ENCODE data around the gene SLC25A21. TPM values are rescaled to one million over a fixed set of nuclear protein-coding genes. Genes with fewer than 3 reads are reported as not detected.

Gene SLC25A21
- total and polyA plus RNA-seq, 2 experiments from 2014 or later, result 10.6 to 12.1 TPM

GRCh38 chr14:36967892-36968555 is 204.4 kb downstream of the SLC25A21 start:
- TF ChIP-seq ETS1 (IDR thresholded peaks at IDR 0.05), result no peak
- no peak overlapping the region for H3K27ac Mint-ChIP-seq
- Histone ChIP-seq H3K79me2 (replicated peaks; ENCODE audit: insufficient read depth) (no peaks in the 10 kb centered on the region), H4K20me1 (replicated peaks; ENCODE audit: insufficient read depth) (no peaks in the 10 kb centered on the region; the same call in 1 of the 2 replicates), H3K27ac (ENCODE audit: low read depth) (no peak overlapping the region), H3K27me3 (ENCODE audit: insufficient read depth) (no peaks in the 10 kb centered on the region), H3F3A (replicated peaks; ENCODE audit: low read depth) (no peaks in the 10 kb centered on the region), H3K4me1 (ENCODE audit: insufficient read depth) (no peaks in the 10 kb centered on the region), H3K4me3 (no peak overlapping the region), H3K4me2 (no peak overlapping the region), H3K36me3 (ENCODE audit: insufficient read depth) (no peaks in the 10 kb centered on the region), H2AFZ (no peak overlapping the region), H3K9me2 (ENCODE audit: insufficient read depth) (no peaks in the 10 kb centered on the region)
- H3K9me3 Mint-ChIP-seq, result no peaks in the 10 kb centered on the region
- DNase-seq (ENCODE audit: low spot score), result no peak
- peaks cover 2% of the 10 kb centered on the region for H3K27me3 Mint-ChIP-seq (ENCODE audit: insufficient read depth, low read depth, poor library complexity)
- ATAC-seq, result no peak
- no peak overlapping the region for H3K4me3 Mint-ChIP-seq
- H3K36me3 Mint-ChIP-seq (ENCODE audit: low read depth), result no peaks in the 10 kb centered on the region
- peaks cover 5% of the 10 kb centered on the region; the same call in 1 of the 3 replicates for H3K4me1 Mint-ChIP-seq

GRCh38 chr14:36955967-36956366 is 216.4 kb downstream of the SLC25A21 start:
- Histone ChIP-seq H3F3A (replicated peaks; ENCODE audit: low read depth) (no peaks in the 10 kb centered on the region), H3K27me3 (ENCODE audit: insufficient read depth) (no peaks in the 10 kb centered on the region), H3K9me2 (ENCODE audit: insufficient read depth) (no peaks in the 10 kb centered on the region), H3K27ac (ENCODE audit: low read depth) (no peak overlapping the region), H2AFZ (no peak overlapping the region), H4K20me1 (replicated peaks; ENCODE audit: insufficient read depth) (no peaks in the 10 kb centered on the region), H3K36me3 (ENCODE audit: insufficient read depth) (no peaks in the 10 kb centered on the region), H3K4me3 (no peak overlapping the region), H3K4me1 (ENCODE audit: insufficient read depth) (peaks cover 6% of the 10 kb centered on the region; the same call in 1 of the 2 replicates), H3K79me2 (replicated peaks; ENCODE audit: insufficient read depth) (no peaks in the 10 kb centered on the region), H3K4me2 (no peak overlapping the region)
- no peak for ATAC-seq
- DNase-seq (ENCODE audit: low spot score), result no peak
- peaks cover 27% of the 10 kb centered on the region for H3K4me1 Mint-ChIP-seq
- H3K9me3 Mint-ChIP-seq, result no peaks in the 10 kb centered on the region
- H3K27ac Mint-ChIP-seq, result no peak overlapping the region
- TF ChIP-seq, protein P1, sequence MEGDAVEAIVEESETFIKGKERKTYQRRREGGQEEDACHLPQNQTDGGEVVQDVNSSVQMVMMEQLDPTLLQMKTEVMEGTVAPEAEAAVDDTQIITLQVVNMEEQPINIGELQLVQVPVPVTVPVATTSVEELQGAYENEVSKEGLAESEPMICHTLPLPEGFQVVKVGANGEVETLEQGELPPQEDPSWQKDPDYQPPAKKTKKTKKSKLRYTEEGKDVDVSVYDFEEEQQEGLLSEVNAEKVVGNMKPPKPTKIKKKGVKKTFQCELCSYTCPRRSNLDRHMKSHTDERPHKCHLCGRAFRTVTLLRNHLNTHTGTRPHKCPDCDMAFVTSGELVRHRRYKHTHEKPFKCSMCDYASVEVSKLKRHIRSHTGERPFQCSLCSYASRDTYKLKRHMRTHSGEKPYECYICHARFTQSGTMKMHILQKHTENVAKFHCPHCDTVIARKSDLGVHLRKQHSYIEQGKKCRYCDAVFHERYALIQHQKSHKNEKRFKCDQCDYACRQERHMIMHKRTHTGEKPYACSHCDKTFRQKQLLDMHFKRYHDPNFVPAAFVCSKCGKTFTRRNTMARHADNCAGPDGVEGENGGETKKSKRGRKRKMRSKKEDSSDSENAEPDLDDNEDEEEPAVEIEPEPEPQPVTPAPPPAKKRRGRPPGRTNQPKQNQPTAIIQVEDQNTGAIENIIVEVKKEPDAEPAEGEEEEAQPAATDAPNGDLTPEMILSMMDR (conservative IDR thresholded peaks at IDR 0.05; ENCODE audit: low read depth in 2 of 2), result no peak
- TF ChIP-seq EZH2 (IDR thresholded peaks at IDR 0.05; ENCODE audit: low read depth, unreplicated experiment) (no peak), ZNF331 (CRISPR knock-in tag; IDR thresholded peaks at IDR 0.05; ENCODE audit: low read depth) (no peak), POLR2AphosphoS5 (IDR thresholded peaks at IDR 0.05; ENCODE audit: low read depth) (no peak), JUNB (IDR thresholded peaks at IDR 0.05; ENCODE audit: unreplicated experiment) (no peak), CREB1 (CRISPR knock-in tag; IDR thresholded peaks at IDR 0.05; ENCODE audit: low read depth) (no peak), STAT1 (IDR thresholded peaks at IDR 0.05; ENCODE audit: unreplicated experiment) (no peak)
- TF ChIP-seq, protein P2, sequence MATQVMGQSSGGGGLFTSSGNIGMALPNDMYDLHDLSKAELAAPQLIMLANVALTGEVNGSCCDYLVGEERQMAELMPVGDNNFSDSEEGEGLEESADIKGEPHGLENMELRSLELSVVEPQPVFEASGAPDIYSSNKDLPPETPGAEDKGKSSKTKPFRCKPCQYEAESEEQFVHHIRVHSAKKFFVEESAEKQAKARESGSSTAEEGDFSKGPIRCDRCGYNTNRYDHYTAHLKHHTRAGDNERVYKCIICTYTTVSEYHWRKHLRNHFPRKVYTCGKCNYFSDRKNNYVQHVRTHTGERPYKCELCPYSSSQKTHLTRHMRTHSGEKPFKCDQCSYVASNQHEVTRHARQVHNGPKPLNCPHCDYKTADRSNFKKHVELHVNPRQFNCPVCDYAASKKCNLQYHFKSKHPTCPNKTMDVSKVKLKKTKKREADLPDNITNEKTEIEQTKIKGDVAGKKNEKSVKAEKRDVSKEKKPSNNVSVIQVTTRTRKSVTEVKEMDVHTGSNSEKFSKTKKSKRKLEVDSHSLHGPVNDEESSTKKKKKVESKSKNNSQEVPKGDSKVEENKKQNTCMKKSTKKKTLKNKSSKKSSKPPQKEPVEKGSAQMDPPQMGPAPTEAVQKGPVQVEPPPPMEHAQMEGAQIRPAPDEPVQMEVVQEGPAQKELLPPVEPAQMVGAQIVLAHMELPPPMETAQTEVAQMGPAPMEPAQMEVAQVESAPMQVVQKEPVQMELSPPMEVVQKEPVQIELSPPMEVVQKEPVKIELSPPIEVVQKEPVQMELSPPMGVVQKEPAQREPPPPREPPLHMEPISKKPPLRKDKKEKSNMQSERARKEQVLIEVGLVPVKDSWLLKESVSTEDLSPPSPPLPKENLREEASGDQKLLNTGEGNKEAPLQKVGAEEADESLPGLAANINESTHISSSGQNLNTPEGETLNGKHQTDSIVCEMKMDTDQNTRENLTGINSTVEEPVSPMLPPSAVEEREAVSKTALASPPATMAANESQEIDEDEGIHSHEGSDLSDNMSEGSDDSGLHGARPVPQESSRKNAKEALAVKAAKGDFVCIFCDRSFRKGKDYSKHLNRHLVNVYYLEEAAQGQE (IDR thresholded peaks at IDR 0.05; ENCODE audit: unreplicated experiment), result no peak
- H3K27me3 Mint-ChIP-seq (ENCODE audit: insufficient read depth, low read depth, poor library complexity), result no peaks in the 10 kb centered on the region
- H3K4me3 Mint-ChIP-seq, result no peak overlapping the region
- H3K36me3 Mint-ChIP-seq (ENCODE audit: low read depth), result no peaks in the 10 kb centered on the region

All from GM23338 (cell line).